K562 (cell line): ENCODE measurements around the gene SLC22A23. TPM values are rescaled to one million over a fixed set of nuclear protein-coding genes. Genes with fewer than 3 reads are reported as not detected.

Experiments used
- ATAC-seq: fragments of 200-7000 bp; cut with Tn5 transposase; 3 replicates; pipeline ENCODE4 v1.9.1; 2020; ENCODE audit warnings: moderate library complexity
- BruUV-seq: library from RNA; stranded (reverse); fragments of 400-500 nt; replicated peaks from 2 replicates; lab custom pipeline; 2021; lab: Mats Ljungman, UMichigan
- CTCF ChIA-PET: fragments of 300-600 bp; formaldehyde crosslinking; extraction: SDS; loops from one replicate; lab custom pipeline; 2021; ENCODE audit warnings: low intra/inter-chr PET ratio; lab: Yijun Ruan, JAX
- POLR2A ChIA-PET: fragments of 300-600, 350-650 bp; sonication (Branson Sonifier 250); formaldehyde crosslinking; extraction: SDS; loops from one replicate; lab custom pipeline; 2021; ENCODE audit warnings: antibody characterized with exemption, inconsistent platforms; lab: Yijun Ruan, JAX
- DNase-seq, 4 experiments: peaks; one replicate each; pipeline versions ENCODE4 v3.0.0 to v3.0.0-alpha.2; 2011 to 2018; ENCODE audit warnings: low spot score in 3 of 4, mixed read lengths in 3 of 4; ENCODE audit errors: extremely low read depth in 1 of 4
- FAIRE-seq: peaks from 2 replicates; lab custom pipeline; 2011; peaks lifted over from hg19 to GRCh38; lab: Jason Lieb, UNC
- H2AFZ ChIP-seq: 2 replicates; pipeline ENCODE4 v1.6.0; 2011; ENCODE audit warnings: low read depth, low read length, control low read depth, inconsistent platforms
- H3K27ac ChIP-seq: fragments of 200-600 bp; 3 replicates; pipeline ENCODE4 v1.8.0; 2011; ENCODE audit warnings: low read depth, mild to moderate bottlenecking, control low read depth, inconsistent platforms, low read length, moderate library complexity, mixed read lengths; ENCODE audit errors: extremely low read depth
- H3K27me3 ChIP-seq, 2 experiments: fragments of 300-600 bp in 1 of 2; 2 replicates in 1 of 2; 3 replicates in 1 of 2; pipeline versions ENCODE4 v1.6.0 to v1.8.0; 2011; ENCODE audit warnings: inconsistent platforms in 2 of 2, low read length in 2 of 2, mild to moderate bottlenecking in 1 of 2, mixed read lengths in 1 of 2, moderate library complexity in 1 of 2; ENCODE audit not compliant: control insufficient read depth in 2 of 2, insufficient read depth in 2 of 2
- H3K36me3 ChIP-seq: fragments of 300-600 bp; 3 replicates; pipeline ENCODE4 v1.8.0; 2011; ENCODE audit warnings: mild to moderate bottlenecking, low read length, inconsistent platforms; ENCODE audit not compliant: control insufficient read depth, insufficient read depth
- H3K4me1 ChIP-seq, 2 experiments: fragments of 200-600 bp in 1 of 2; replicated peaks in 1 of 2; 2 replicates in 1 of 2; 3 replicates in 1 of 2; pipeline versions ENCODE4 v1.5.1 to v1.8.0; 2011; ENCODE audit warnings: inconsistent platforms in 2 of 2, low read length in 2 of 2, mild to moderate bottlenecking in 1 of 2, mixed read lengths in 1 of 2, moderate library complexity in 1 of 2; ENCODE audit not compliant: control insufficient read depth in 2 of 2, insufficient read depth in 2 of 2
- H3K4me2 ChIP-seq: 2 replicates; pipeline ENCODE4 v1.6.1; 2011; ENCODE audit warnings: low read length, control low read depth, inconsistent platforms, mixed read lengths; ENCODE audit not compliant: insufficient read depth
- H3K4me3 ChIP-seq: fragments of 200-600 bp; sonication (generic), shearing (Covaris generic); 2 replicates; pipeline ENCODE4 v1.5.1; 2016; ENCODE audit warnings: control low read depth, inconsistent platforms
- H3K79me2 ChIP-seq: fragments of 200-600 bp; 3 replicates; pipeline ENCODE4 v1.8.0; 2011; ENCODE audit warnings: low read length, inconsistent platforms; ENCODE audit not compliant: control insufficient read depth, insufficient read depth
- H3K9ac ChIP-seq, 2 experiments: 2 replicates each; pipeline versions ENCODE4 v1.6.0 to v1.6.1; 2011; ENCODE audit warnings: low read depth in 2 of 2, low read length in 2 of 2, control low read depth in 1 of 2, inconsistent platforms in 1 of 2, mild to moderate bottlenecking in 1 of 2, mixed read lengths in 1 of 2; ENCODE audit not compliant: insufficient read depth in 1 of 2
- H3K9me1 ChIP-seq: one replicate; pipeline ENCODE4 v1.6.0; 2011; ENCODE audit warnings: inconsistent platforms, mild to moderate bottlenecking, low read length, moderate library complexity; ENCODE audit not compliant: control insufficient read depth, insufficient read depth
- H3K9me3 ChIP-seq: replicated peaks from 2 replicates; pipeline ENCODE4 v1.5.1; 2011; ENCODE audit warnings: low read depth, low read length, inconsistent platforms; ENCODE audit not compliant: control insufficient read depth, insufficient read depth
- H4K20me1 ChIP-seq: replicated peaks from 2 replicates; pipeline ENCODE4 v1.6.1; 2011; ENCODE audit warnings: low read length, inconsistent platforms, mixed read lengths; ENCODE audit not compliant: control insufficient read depth, insufficient read depth
- ATF1 ChIP-seq, 2 experiments: fragments of 450-650 bp in 1 of 2; IDR thresholded peaks; 2 replicates each; pipeline ENCODE4 v1.6.1; 2016; ENCODE audit warnings: missing compliant biosample characterization in 1 of 2, missing genetic modification characterization in 1 of 2
- CBFA2T3 ChIP-seq: fragments of 450-650 bp; IDR thresholded peaks from 2 replicates; pipeline ENCODE4 v1.6.1; 2017
- GABPA ChIP-seq: fragments of 200-800 bp; sonication (Bioruptor generic); conservative IDR thresholded peaks from 2 replicates; pipeline ENCODE4 v1.6.1; 2016; ENCODE audit warnings: low read depth, missing genetic modification characterization, missing compliant biosample characterization
- GTF2F1 ChIP-seq: IDR thresholded peaks from 2 replicates; pipeline ENCODE4 v1.6.1; 2011; ENCODE audit warnings: low read depth, low read length, improper control_type of control experiment
- HDAC6 ChIP-seq: IDR thresholded peaks from 2 replicates; pipeline ENCODE4 v1.6.1; 2012; ENCODE audit warnings: low read depth, mild to moderate bottlenecking, control low read depth, inconsistent platforms, low read length, moderate library complexity
- JUND ChIP-seq, 2 experiments: IDR thresholded peaks; 2 replicates in 1 of 2; 3 replicates in 1 of 2; pipeline ENCODE4 v1.6.1; 2011; ENCODE audit warnings: borderline replicate concordance in 2 of 2, low read depth in 2 of 2, low read length in 2 of 2, improper control_type of control experiment in 1 of 2, missing biosample characterization in 1 of 2, missing genetic modification characterization in 1 of 2, missing genetic modification reagents in 1 of 2
- KHSRP ChIP-seq: fragments of 450-650 bp; IDR thresholded peaks from 2 replicates; pipeline ENCODE4 v1.6.1; 2017
- NR3C1 ChIP-seq: sonication (generic); formaldehyde crosslinking; IDR thresholded peaks from 2 replicates; pipeline ENCODE4 v1.8.1; 2022; ENCODE audit warnings: missing genetic modification reagents
- NUFIP1 ChIP-seq: fragments of 450-650 bp; IDR thresholded peaks from 2 replicates; pipeline ENCODE4 v1.6.1; 2018; ENCODE audit not compliant: partially characterized antibody
- PRPF4 ChIP-seq: fragments of 200-400 bp; formaldehyde crosslinking; IDR thresholded peaks from one replicate; pipeline ENCODE4 v1.6.1; 2017; ENCODE audit warnings: low read length, low read depth, mild to moderate bottlenecking; ENCODE audit not compliant: insufficient read depth, poor library complexity, severe bottlenecking
- PURB ChIP-seq: sonication (generic); formaldehyde crosslinking; IDR thresholded peaks from 2 replicates; pipeline ENCODE4 v1.9.0; 2021; ENCODE audit warnings: low read depth, mild to moderate bottlenecking, missing genetic modification reagents
- SAFB ChIP-seq: fragments of 200-400 bp; formaldehyde crosslinking; IDR thresholded peaks from 2 replicates; pipeline ENCODE4 v1.6.1; 2017; ENCODE audit warnings: low read depth, low read length, borderline replicate concordance
- TRIM28 ChIP-seq: fragments of 450-650 bp; IDR thresholded peaks from 2 replicates; pipeline ENCODE4 v1.6.1; 2017
- ZNF175 ChIP-seq: fragments of 200-800 bp; sonication (Bioruptor generic); IDR thresholded peaks from 2 replicates; pipeline ENCODE4 v1.6.1; 2016; ENCODE audit warnings: low read depth, mild to moderate bottlenecking, missing genetic modification characterization, missing compliant biosample characterization
- ZNF507 ChIP-seq: conservative IDR thresholded peaks from 2 replicates; pipeline ENCODE4 v1.6.1; 2017; ENCODE audit warnings: missing genetic modification characterization, missing compliant biosample characterization
- ZNF644 ChIP-seq: fragments of 200-800 bp; sonication (Bioruptor generic); IDR thresholded peaks from 2 replicates; pipeline ENCODE4 v1.6.1; 2016; ENCODE audit warnings: low read depth, missing genetic modification characterization, missing compliant biosample characterization
- WGBS: fragments of 100-300 bp; shearing (Covaris generic); methylation state at CpG from one replicate; pipeline ENCODE4 v1.1.6; 2016; ENCODE audit warnings: low coverage, mixed read lengths; ENCODE audit not compliant: insufficient coverage; ENCODE audit errors: missing lambda C conversion rate; 5-methylcytosine and 5-hydroxymethylcytosine counted together
- in situ Hi-C: fragments of 300-500 bp; cut with MboI; formaldehyde crosslinking; loops from 4 replicates; pipeline ENCODE4 v1.15.0; 2018; ENCODE audit warnings: inconsistent platforms, mixed read lengths
- intact Hi-C: fragments of 100-400 bp; cut with micrococcal nuclease; formaldehyde crosslinking; loops from 2 replicates; pipeline ENCODE4 v1.14.2; 2022
- polyA plus RNA-seq, 8 experiments: library from polyadenylated mRNA; depleted of rRNA in 4 of 8; stranded (reverse) in 5 of 8; unstranded in 3 of 8; fragments of >200 nt; fragmentation: Nextera tagmentation in 2 of 8; fragmentation: Illumina TruSeq in 1 of 8; extraction: Ambion mirVana in 2 of 8; extraction: Trizol in 1 of 8; gene quantifications; 2 replicates each; pipeline versions ENCODE4 v1.2.1 to v1.2.3, GENCODE V29; 2011 to 2014; ENCODE audit warnings: inconsistent platforms in 1 of 8, missing spikeins in 1 of 8
- total RNA-seq, 7 experiments: library from RNA; depleted of rRNA in 6 of 7; stranded (reverse); fragments of >200 nt in 6 of 7; fragmentation: Illumina TruSeq in 2 of 7; extraction: Trizol in 2 of 7; gene quantifications; 2 replicates each; pipeline versions ENCODE4 v1.2.1 to v1.2.3, GENCODE V29; 2011 to 2021; ENCODE audit warnings: low replicate concordance in 1 of 7
- TF ChIP-seq, protein P1 (sequence below): sonication (generic); formaldehyde crosslinking; IDR thresholded peaks from 2 replicates; pipeline ENCODE4 v1.8.0; 2022; ENCODE audit warnings: mild to moderate bottlenecking, missing genetic modification reagents, borderline replicate concordance
- TF ChIP-seq, protein P2 (sequence below): fragments of 450-650 bp; IDR thresholded peaks from one replicate; pipeline ENCODE4 v1.6.1; 2018; ENCODE audit warnings: mild to moderate bottlenecking, moderate library complexity; ENCODE audit not compliant: partially characterized antibody

SLC22A23 gene
- total and polyA plus RNA-seq, 9 of the 15 experiments (the other 6 are each of a cell fraction or from before 2014, with no cell fraction given) = 0.30 to 8.7 (median 2.5) TPM

GRCh38 chr6:3294396-3294795 lies 162.5 kb downstream of the SLC22A23 start (continued):
- TF ChIP-seq ZNF175 (CRISPR knock-in tag) = no peak
- no peak for TF ChIP-seq PURB
- TF ChIP-seq SAFB = no peak
- TF ChIP-seq GTF2F1 = no peak
- no peak for TF ChIP-seq CBFA2T3
- TF ChIP-seq ZNF644 (tag) = no peak

DNA sequence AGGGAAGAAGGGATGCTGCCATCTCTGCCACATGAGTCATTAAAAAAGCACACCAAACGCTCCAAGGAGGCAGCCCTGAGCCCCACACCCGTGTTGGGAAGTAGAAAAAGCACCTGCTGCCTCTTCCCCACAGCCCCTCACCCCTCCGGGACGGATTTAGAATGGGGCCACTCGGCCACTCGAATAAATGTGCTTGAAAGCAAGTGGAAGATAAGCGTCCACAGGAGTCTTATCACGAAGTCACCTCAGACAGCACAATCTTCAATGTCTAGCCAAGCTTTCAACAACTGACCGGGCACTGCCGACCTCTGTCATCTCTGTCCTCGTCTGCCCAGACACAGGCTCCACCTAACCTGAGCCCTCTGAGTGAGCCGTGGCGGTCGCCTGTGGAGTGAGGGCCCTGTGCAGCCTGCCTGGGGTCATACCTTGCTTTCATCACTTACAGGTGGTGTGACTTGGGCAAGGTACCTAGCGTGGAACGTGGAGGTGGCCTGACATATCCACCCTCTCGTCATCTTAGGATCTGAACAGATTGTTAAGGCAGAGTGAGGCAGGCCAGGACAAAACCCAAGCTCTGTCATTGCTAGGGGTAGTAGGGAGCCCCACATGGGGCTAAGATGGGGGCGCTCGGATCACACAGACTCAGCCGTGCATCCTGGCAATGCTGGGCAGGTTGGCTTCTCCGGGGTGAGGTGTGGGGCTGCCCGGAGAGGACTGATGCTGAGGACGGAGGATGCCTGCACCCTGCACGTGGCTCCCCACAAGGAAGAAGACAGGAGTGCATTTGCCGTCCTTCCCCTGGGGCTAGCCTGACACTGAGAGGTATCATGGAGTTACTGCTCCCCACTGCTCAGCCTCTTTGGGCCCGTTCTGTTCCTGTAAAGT lies 163.3 kb downstream of the SLC22A23 start:
- 36% methylated on average over 26 of the region's 26 CpGs for WGBS
- in situ Hi-C loops = no loop called here
- TF ChIP-seq, protein P1, sequence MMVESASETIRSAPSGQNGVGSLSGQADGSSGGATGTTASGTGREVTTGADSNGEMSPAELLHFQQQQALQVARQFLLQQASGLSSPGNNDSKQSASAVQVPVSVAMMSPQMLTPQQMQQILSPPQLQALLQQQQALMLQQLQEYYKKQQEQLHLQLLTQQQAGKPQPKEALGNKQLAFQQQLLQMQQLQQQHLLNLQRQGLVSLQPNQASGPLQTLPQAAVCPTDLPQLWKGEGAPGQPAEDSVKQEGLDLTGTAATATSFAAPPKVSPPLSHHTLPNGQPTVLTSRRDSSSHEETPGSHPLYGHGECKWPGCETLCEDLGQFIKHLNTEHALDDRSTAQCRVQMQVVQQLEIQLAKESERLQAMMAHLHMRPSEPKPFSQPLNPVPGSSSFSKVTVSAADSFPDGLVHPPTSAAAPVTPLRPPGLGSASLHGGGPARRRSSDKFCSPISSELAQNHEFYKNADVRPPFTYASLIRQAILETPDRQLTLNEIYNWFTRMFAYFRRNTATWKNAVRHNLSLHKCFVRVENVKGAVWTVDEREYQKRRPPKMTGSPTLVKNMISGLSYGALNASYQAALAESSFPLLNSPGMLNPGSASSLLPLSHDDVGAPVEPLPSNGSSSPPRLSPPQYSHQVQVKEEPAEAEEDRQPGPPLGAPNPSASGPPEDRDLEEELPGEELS (CRISPR knock-in tag) = no peak
- no peak for TF ChIP-seq PRPF4
- TF ChIP-seq NR3C1 (CRISPR knock-in tag) = no peak
- no peak for TF ChIP-seq GABPA (tag)
- TF ChIP-seq, protein P2, sequence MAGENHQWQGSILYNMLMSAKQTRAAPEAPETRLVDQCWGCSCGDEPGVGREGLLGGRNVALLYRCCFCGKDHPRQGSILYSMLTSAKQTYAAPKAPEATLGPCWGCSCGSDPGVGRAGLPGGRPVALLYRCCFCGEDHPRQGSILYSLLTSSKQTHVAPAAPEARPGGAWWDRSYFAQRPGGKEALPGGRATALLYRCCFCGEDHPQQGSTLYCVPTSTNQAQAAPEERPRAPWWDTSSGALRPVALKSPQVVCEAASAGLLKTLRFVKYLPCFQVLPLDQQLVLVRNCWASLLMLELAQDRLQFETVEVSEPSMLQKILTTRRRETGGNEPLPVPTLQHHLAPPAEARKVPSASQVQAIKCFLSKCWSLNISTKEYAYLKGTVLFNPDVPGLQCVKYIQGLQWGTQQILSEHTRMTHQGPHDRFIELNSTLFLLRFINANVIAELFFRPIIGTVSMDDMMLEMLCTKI = no peak
- no peak for TF ChIP-seq HDAC6
- TF ChIP-seq ATF1 (CRISPR knock-in tag; IDR thresholded peaks at IDR 0.05) = no peak
- TF ChIP-seq ATF1 (tag; IDR thresholded peaks at IDR 0.05) = no peak
- 0 out of 2 replicates have a peak, but pooled peaks have one; percentile 21 for TF ChIP-seq JUND (IDR thresholded peaks at IDR 0.05; ENCODE audit: borderline replicate concordance, low read depth, low read length)
- no peak for TF ChIP-seq JUND (tag; IDR thresholded peaks at IDR 0.05; ENCODE audit: borderline replicate concordance, low read depth, low read length)
- no peak for TF ChIP-seq NUFIP1
- TF ChIP-seq KHSRP = no peak
- TF ChIP-seq TRIM28 = no peak
- TF ChIP-seq ZNF507 (tag) = no peak

More for the DNA sequence above, 163.3 kb downstream of the SLC22A23 start:
- H3K36me3 ChIP-seq = no peaks in the 10 kb centered on the region
- no TSS peak for BruUV-seq
- H4K20me1 ChIP-seq = peaks cover 7% of the 10 kb centered on the region; the same call in 1 of the 2 replicates
- 0 out of 4 replicates have a peak overlapping the region, but pooled peaks of 1 of the 2 experiments have one; percentile 12 for H3K9ac ChIP-seq
- peak; percentile 51 for FAIRE-seq
- no peak overlapping the region for H3K27ac ChIP-seq
- H3K4me1 ChIP-seq = peaks cover 34 to 40% of the 10 kb centered on the region in 2 experiments
- no peak overlapping the region for H3K4me3 ChIP-seq
- ChIA-PET POLR2A (no interaction called here), CTCF (no interaction called here)
- peak; percentile 12 for ATAC-seq
- H3K9me1 ChIP-seq = peaks cover 3% of the 10 kb centered on the region
- intact Hi-C loops = no loop called here
- peak in 2 of 4 experiments; percentile 16 to 63 for DNase-seq
- no peak overlapping the region for H2AFZ ChIP-seq
- H3K27me3 ChIP-seq = no peaks in the 10 kb centered on the region
- H3K79me2 ChIP-seq = no peaks in the 10 kb centered on the region
- H3K9me3 ChIP-seq = no peaks in the 10 kb centered on the region
- no peak overlapping the region for H3K4me2 ChIP-seq
